SK-N-SH treated with all-trans-retinoic acid at 6 μM for 48 hours (cell line): ENCODE measurements around the gene PIK3CA.

Experiments used
- ATAC-seq: fragments of 200-7000 bp; cut with Tn5 transposase; 3 replicates; pipeline ENCODE4 v1.9.1; 2020; ENCODE audit warnings: mild to moderate bottlenecking, moderate library complexity
- ARNTL ChIP-seq: fragments of 450-650 bp; formaldehyde crosslinking; IDR thresholded peaks from 2 replicates; pipeline ENCODE4 v1.5.0; 2020; ENCODE audit warnings: low read depth, mild to moderate bottlenecking, moderate library complexity, borderline replicate concordance
- BACH2 ChIP-seq: fragments of 250-450 bp; sonication (Bioruptor Pico); IDR thresholded peaks from 2 replicates; pipeline ENCODE4 v1.9.0; 2021; ENCODE audit warnings: mild to moderate bottlenecking, borderline replicate concordance
- CREB5 ChIP-seq: fragments of 250-450 bp; sonication (Bioruptor Pico); IDR thresholded peaks from 2 replicates; pipeline ENCODE4 v1.5.1; 2020; ENCODE audit warnings: low read depth, mild to moderate bottlenecking, moderate library complexity
- CSDC2 ChIP-seq: fragments of 250-450 bp; sonication (Bioruptor Pico); IDR thresholded peaks from 2 replicates; pipeline ENCODE4 v1.5.0; 2020; ENCODE audit warnings: mild to moderate bottlenecking, moderate library complexity
- ESRRG ChIP-seq: fragments of 250-450 bp; sonication (Bioruptor Pico); IDR thresholded peaks from 2 replicates; pipeline ENCODE4 v1.6.1; 2021; ENCODE audit warnings: mild to moderate bottlenecking
- GLIS3 ChIP-seq: fragments of 250-450 bp; sonication (Bioruptor Pico); IDR thresholded peaks from 2 replicates; pipeline ENCODE4 v1.5.0; 2020; ENCODE audit warnings: mild to moderate bottlenecking, moderate library complexity
- POU6F1 ChIP-seq: fragments of 250-450 bp; sonication (Bioruptor Pico); IDR thresholded peaks from 2 replicates; pipeline ENCODE4 v1.8.0; 2021; ENCODE audit warnings: low read depth, mild to moderate bottlenecking, moderate library complexity, borderline replicate concordance
- PPARA ChIP-seq: fragments of 250-450 bp; sonication (Bioruptor Pico); IDR thresholded peaks from 2 replicates; pipeline ENCODE4 v1.5.0; 2020; ENCODE audit warnings: mild to moderate bottlenecking, borderline replicate concordance
- TCF4 ChIP-seq: fragments of 250-450 bp; sonication (Bioruptor Pico); IDR thresholded peaks from 2 replicates; pipeline ENCODE4 v1.8.0; 2021; ENCODE audit warnings: mild to moderate bottlenecking, moderate library complexity, borderline replicate concordance
- TOX ChIP-seq: fragments of 250-450 bp; sonication (Bioruptor Pico); IDR thresholded peaks from 2 replicates; pipeline ENCODE4 v1.8.0; 2021; ENCODE audit warnings: mild to moderate bottlenecking, moderate library complexity, borderline replicate concordance
- ZC3H10 ChIP-seq: fragments of 250-450 bp; sonication (Bioruptor Pico); IDR thresholded peaks from 2 replicates; pipeline ENCODE4 v1.5.1; 2021; ENCODE audit warnings: mild to moderate bottlenecking, moderate library complexity
- ZFP3 ChIP-seq: fragments of 250-450 bp; sonication (Bioruptor Pico); IDR thresholded peaks from 2 replicates; pipeline ENCODE4 v1.5.0; 2020; ENCODE audit warnings: mild to moderate bottlenecking, moderate library complexity
- ZFP30 ChIP-seq: fragments of 450-650 bp; formaldehyde crosslinking; IDR thresholded peaks from 2 replicates; pipeline ENCODE4 v1.5.0; 2022; ENCODE audit warnings: mild to moderate bottlenecking, moderate library complexity
- ZNF70 ChIP-seq: fragments of 450-650 bp; formaldehyde crosslinking; IDR thresholded peaks from 2 replicates; pipeline ENCODE4 v1.5.0; 2020; ENCODE audit warnings: mild to moderate bottlenecking, moderate library complexity
- ZNF8 ChIP-seq: fragments of 450-650 bp; formaldehyde crosslinking; IDR thresholded peaks from 2 replicates; pipeline ENCODE4 v1.5.0; 2020; ENCODE audit warnings: mild to moderate bottlenecking, moderate library complexity
- TF ChIP-seq, protein P1 (sequence below): fragments of 250-450 bp; sonication (Bioruptor Pico); IDR thresholded peaks from 2 replicates; pipeline ENCODE4 v1.5.0; 2020; ENCODE audit warnings: mild to moderate bottlenecking, moderate library complexity
- TF ChIP-seq, protein P2 (sequence below): fragments of 250-450 bp; sonication (Bioruptor Pico); IDR thresholded peaks from 2 replicates; pipeline ENCODE4 v1.8.0; 2020; ENCODE audit warnings: mild to moderate bottlenecking, moderate library complexity, borderline replicate concordance
- TF ChIP-seq, protein P3 (sequence below): fragments of 250-450 bp; sonication (Bioruptor Pico); IDR thresholded peaks from 2 replicates; pipeline ENCODE4 v1.5.1; 2021; ENCODE audit warnings: mild to moderate bottlenecking, moderate library complexity

Gene PIK3CA

GRCh38 chr3:179174316-179174715, 26.2 kb downstream of the PIK3CA start:
- no peak for TF ChIP-seq POU6F1 (CRISPR knock-in tag)
- ATAC-seq = no peak

DNA sequence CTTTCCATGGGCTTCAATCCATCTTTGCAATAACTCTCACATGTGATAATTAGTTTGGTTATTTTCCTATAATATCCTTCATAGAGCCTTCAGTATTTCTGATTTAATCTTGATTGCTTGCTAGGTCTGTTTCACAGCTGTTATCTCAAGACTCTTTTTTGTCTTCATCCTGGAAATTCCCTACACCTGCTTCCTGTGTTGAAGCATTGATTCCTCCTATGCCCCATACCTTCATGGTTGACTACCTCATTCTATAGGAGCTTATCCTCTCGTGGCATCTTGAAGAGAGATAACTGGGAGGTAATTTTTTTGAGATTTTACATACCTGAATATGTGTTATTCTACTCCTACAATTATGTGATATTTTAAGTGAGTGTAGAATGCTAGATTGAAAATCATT, 26.7 kb downstream of the PIK3CA start:
- ATAC-seq = no peak

DNA sequence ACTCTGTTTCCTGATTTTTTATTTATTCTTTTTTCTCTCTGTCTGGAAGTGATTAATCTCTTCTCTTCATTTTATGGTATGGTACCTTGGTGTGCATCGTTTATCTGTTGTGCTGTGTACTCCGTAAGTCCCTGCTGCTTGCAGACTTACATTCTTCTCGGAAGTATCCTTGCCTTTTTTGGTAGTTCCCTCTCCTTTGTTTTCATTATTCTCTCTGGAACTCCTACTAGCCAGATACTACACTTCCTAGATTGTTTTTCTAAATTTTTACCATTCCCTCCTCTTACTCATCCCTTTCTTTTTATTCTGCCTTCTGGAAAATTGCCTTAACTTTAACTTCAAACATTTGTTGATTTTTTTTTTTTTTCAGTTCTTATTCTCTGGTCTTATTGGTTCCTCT, 27.2 kb downstream of the PIK3CA start:
- TF ChIP-seq TCF4 = no peak
- no peak for TF ChIP-seq ESRRG
- TF ChIP-seq, all 23 proteins: peak for 0
- ATAC-seq = no peak

More for the DNA sequence above, 26.7 kb downstream of the PIK3CA start:
- TF ChIP-seq ZFP30 (CRISPR knock-in tag) (no peak), ZC3H10 (no peak), TOX (CRISPR knock-in tag) (no peak), TCF4 (no peak), ZFP3 (CRISPR knock-in tag) (no peak), CSDC2 (CRISPR knock-in tag) (no peak), ESRRG (no peak), POU6F1 (CRISPR knock-in tag) (no peak), BACH2 (no peak), GLIS3 (CRISPR knock-in tag) (no peak), ZNF8 (CRISPR knock-in tag) (no peak)
- TF ChIP-seq, protein P1, sequence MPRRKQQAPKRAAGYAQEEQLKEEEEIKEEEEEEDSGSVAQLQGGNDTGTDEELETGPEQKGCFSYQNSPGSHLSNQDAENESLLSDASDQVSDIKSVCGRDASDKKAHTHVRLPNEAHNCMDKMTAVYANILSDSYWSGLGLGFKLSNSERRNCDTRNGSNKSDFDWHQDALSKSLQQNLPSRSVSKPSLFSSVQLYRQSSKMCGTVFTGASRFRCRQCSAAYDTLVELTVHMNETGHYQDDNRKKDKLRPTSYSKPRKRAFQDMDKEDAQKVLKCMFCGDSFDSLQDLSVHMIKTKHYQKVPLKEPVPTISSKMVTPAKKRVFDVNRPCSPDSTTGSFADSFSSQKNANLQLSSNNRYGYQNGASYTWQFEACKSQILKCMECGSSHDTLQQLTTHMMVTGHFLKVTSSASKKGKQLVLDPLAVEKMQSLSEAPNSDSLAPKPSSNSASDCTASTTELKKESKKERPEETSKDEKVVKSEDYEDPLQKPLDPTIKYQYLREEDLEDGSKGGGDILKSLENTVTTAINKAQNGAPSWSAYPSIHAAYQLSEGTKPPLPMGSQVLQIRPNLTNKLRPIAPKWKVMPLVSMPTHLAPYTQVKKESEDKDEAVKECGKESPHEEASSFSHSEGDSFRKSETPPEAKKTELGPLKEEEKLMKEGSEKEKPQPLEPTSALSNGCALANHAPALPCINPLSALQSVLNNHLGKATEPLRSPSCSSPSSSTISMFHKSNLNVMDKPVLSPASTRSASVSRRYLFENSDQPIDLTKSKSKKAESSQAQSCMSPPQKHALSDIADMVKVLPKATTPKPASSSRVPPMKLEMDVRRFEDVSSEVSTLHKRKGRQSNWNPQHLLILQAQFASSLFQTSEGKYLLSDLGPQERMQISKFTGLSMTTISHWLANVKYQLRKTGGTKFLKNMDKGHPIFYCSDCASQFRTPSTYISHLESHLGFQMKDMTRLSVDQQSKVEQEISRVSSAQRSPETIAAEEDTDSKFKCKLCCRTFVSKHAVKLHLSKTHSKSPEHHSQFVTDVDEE = no peak
- TF ChIP-seq, all 23 proteins: peak for 0

- ATAC-seq = no peak
- no peak for TF ChIP-seq PPARA
- TF ChIP-seq ZNF8 (CRISPR knock-in tag) = no peak
- TF ChIP-seq ZC3H10 = no peak
- TF ChIP-seq, protein P2, sequence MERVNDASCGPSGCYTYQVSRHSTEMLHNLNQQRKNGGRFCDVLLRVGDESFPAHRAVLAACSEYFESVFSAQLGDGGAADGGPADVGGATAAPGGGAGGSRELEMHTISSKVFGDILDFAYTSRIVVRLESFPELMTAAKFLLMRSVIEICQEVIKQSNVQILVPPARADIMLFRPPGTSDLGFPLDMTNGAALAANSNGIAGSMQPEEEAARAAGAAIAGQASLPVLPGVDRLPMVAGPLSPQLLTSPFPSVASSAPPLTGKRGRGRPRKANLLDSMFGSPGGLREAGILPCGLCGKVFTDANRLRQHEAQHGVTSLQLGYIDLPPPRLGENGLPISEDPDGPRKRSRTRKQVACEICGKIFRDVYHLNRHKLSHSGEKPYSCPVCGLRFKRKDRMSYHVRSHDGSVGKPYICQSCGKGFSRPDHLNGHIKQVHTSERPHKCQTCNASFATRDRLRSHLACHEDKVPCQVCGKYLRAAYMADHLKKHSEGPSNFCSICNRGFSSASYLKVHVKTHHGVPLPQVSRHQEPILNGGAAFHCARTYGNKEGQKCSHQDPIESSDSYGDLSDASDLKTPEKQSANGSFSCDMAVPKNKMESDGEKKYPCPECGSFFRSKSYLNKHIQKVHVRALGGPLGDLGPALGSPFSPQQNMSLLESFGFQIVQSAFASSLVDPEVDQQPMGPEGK (CRISPR knock-in tag) = no peak
- TF ChIP-seq ZFP3 (CRISPR knock-in tag) = no peak
- no peak for TF ChIP-seq ZNF70
- TF ChIP-seq, protein P1 = no peak
- TF ChIP-seq TOX (CRISPR knock-in tag) = no peak
- TF ChIP-seq BACH2 = no peak
- TF ChIP-seq, protein P3, sequence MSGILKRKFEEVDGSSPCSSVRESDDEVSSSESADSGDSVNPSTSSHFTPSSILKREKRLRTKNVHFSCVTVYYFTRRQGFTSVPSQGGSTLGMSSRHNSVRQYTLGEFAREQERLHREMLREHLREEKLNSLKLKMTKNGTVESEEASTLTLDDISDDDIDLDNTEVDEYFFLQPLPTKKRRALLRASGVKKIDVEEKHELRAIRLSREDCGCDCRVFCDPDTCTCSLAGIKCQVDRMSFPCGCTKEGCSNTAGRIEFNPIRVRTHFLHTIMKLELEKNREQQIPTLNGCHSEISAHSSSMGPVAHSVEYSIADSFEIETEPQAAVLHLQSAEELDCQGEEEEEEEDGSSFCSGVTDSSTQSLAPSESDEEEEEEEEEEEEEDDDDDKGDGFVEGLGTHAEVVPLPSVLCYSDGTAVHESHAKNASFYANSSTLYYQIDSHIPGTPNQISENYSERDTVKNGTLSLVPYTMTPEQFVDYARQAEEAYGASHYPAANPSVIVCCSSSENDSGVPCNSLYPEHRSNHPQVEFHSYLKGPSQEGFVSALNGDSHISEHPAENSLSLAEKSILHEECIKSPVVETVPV = no peak
- TF ChIP-seq POU6F1 (CRISPR knock-in tag) = no peak
- no peak for TF ChIP-seq CREB5
- TF ChIP-seq ARNTL (CRISPR knock-in tag) = no peak
These were observed 29.5 kb downstream of the PIK3CA start for GRCh38 chr3:179177611-179178010.
